MG63 (cell line): ENCODE measurements around the gene DNAJB4. TPM values are rescaled to one million over a fixed set of nuclear protein-coding genes. Genes with fewer than 3 reads are reported as not detected.
A peak's percentile ranks its signal among the peaks of the same experiment; 100 is the strongest.
"Not testable (repeated sequence)": the region's sequence is repeated elsewhere in the genome, so short reads cannot be mapped to it uniquely, and the experiment has no call there.

Experiments
- DNase-seq: peaks from one replicate; pipeline ENCODE4 v3.0.0-alpha.2; 2020
- H3K27me3 ChIP-seq: fragments of 250-450 bp; sonication (Bioruptor Pico); 2 replicates; pipeline ENCODE4 v1.5.1; 2020; ENCODE audit warnings: mild to moderate bottlenecking, moderate library complexity
- H3K36me3 ChIP-seq: fragments of 250-450 bp; sonication (Bioruptor Pico); 2 replicates; pipeline ENCODE4 v1.5.1; 2020; ENCODE audit warnings: mild to moderate bottlenecking, moderate library complexity
- H3K4me3 ChIP-seq: fragments of 250-450 bp; sonication (Bioruptor Pico); 2 replicates; pipeline ENCODE4 v1.5.1; 2020; ENCODE audit warnings: mild to moderate bottlenecking, moderate library complexity
- H3K9me3 ChIP-seq: fragments of 250-450 bp; sonication (Bioruptor Pico); 2 replicates; pipeline ENCODE4 v1.5.1; 2020; ENCODE audit warnings: mild to moderate bottlenecking, moderate library complexity
- total RNA-seq: library from RNA; depleted of rRNA; stranded (reverse); fragments of >200 nt; shearing (Covaris generic); gene quantifications from 2 replicates; pipeline ENCODE4 v1.2.3, GENCODE V29; 2014; ENCODE audit warnings: low replicate concordance; rRNA removed

Gene DNAJB4
- 20.9 and 34.9 TPM in 2 replicates for total RNA-seq

DNA sequence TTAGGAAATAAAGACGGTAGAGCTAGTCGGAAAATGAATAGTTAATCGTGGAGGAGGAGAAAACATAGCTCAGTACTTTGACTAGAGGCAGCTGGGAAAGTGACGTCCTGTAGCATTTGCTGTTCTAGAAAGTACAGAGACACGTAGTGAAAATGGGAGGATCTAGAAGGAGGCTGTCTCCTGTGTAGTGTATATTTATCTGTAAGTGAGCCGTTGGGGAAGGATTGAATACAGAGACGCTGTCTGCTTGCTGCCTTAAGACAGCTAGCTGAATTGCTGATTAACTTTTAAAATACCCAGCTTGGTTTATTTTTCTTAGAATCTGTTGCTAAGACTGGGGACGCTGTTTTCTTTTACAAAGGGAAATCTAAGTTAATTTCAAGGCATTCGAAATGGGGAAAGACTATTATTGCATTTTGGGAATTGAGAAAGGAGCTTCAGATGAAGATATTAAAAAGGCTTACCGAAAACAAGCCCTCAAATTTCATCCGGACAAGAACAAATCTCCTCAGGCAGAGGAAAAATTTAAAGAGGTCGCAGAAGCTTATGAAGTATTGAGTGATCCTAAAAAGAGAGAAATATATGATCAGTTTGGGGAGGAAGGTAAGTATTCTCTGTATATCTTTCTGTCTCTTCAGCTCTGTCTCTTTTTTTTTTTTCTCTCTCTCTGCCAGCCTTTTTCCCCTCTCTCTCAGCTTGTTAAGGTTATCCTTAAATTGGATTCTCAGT, at the start of gene DNAJB4:
Gene DNAJB4, plus strand, starts transcription at position 221 of the 729 bp plus-strand sequence. Its CDS starts 172 bp downstream, at position 393.
- DNase-seq: peak; percentile 70
- Histone ChIP-seq H3K9me3 (no peaks in the 10 kb centered on the region), H3K36me3 (peaks cover 10% of the 10 kb centered on the region; the same call in 1 of the 2 replicates), H3K27me3 (no peaks in the 10 kb centered on the region), H3K4me3 (peak within 1 kb of the TSS; percentile 76)

GRCh38 chr1:77955709-77956108, 49.0 kb upstream of the DNAJB4 start:
- Histone ChIP-seq H3K4me3 (no peak overlapping the region), H3K27me3 (no peaks in the 10 kb centered on the region), H3K36me3 (peaks cover 96% of the 10 kb centered on the region), H3K9me3 (no peaks in the 10 kb centered on the region)
- no peak for DNase-seq

DNA sequence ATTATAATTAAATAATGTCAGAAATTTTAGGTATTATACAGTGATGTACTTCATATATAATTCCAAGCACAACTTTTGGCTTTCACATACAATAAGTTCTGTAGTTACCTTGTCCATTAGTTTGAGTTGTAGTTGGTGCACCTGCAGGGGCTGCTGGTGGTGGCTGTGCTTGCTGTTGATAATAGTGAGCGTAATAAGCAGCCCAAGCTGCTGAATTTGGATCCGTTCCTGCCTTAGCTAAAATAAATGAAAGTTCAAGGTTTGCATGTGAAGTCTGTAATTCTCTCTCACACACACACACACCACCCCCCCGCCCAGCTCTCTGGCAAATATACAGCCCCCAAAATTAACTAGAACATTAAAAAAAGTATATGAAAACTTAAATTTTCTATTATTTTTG, 48.3 kb upstream of the DNAJB4 start:
- DNase-seq: no peak
- no peak overlapping the region for H3K4me3 ChIP-seq
- H3K27me3 ChIP-seq: no peaks in the 10 kb centered on the region
- no peaks in the 10 kb centered on the region for H3K9me3 ChIP-seq
- H3K36me3 ChIP-seq: peaks cover 96% of the 10 kb centered on the region

GRCh38 chr1:77958391-77958790, 46.3 kb upstream of the DNAJB4 start:
- no peaks in the 10 kb centered on the region for H3K27me3 ChIP-seq
- H3K4me3 ChIP-seq: no peak overlapping the region
- no peak for DNase-seq
- peaks cover 98% of the 10 kb centered on the region for H3K36me3 ChIP-seq
- no peaks in the 10 kb centered on the region for H3K9me3 ChIP-seq

- H3K4me3 ChIP-seq: no peak overlapping the region
Measured at GRCh38 chr1:77958850-77959249, 45.9 kb upstream of the DNAJB4 start.

DNA sequence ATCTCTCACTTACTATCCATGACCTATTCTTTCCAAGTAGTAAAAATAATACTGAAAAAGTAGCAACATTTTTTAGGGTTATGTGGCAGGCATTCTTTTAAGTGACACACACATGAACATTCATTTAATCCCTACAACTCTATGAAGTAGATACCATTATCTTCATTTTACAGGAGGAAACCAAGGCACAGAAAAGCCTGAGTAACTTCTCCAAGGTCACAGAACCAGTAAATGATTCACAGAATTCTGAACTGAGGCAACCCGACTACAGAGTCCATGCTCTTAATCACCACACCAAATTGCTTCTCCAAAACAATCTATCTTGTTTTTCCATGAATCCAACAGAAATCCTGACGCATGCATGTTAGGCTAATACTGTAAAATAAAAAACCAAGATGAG, 43.3 kb upstream of the DNAJB4 start:
- no peak for DNase-seq
- peaks cover 100% of the 10 kb centered on the region for H3K36me3 ChIP-seq

More at GRCh38 chr1:77958850-77959249, 45.9 kb upstream of the DNAJB4 start:
- DNase-seq: no peak
- H3K27me3 ChIP-seq: no peaks in the 10 kb centered on the region
- H3K36me3 ChIP-seq: peaks cover 100% of the 10 kb centered on the region
- no peaks in the 10 kb centered on the region for H3K9me3 ChIP-seq

DNA sequence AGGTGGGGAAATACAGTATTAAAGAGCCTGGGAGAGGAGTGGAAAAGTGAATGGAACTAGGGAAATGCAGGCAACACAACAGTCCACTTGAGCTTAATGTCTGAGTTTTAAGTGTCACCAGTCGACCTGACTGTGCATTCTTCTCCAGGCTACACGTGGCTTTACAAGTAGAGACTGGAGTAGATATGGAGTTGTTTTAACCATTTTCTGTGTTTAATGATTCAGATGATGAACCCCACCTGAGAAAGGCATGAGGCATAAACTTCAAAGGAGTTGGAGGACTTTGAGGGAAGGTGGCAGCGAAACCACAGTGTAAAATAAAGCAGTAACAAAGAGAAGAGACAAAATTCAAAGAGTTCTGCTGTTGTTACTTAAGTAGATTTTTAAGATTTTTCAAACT, 38.4 kb upstream of the DNAJB4 start:
- no peak for DNase-seq
- Histone ChIP-seq H3K27me3 (no peaks in the 10 kb centered on the region), H3K4me3 (no peak overlapping the region), H3K36me3 (peaks cover 98% of the 10 kb centered on the region), H3K9me3 (no peaks in the 10 kb centered on the region)

More for the DNA sequence above, 43.3 kb upstream of the DNAJB4 start:
- H3K27me3 ChIP-seq: no peaks in the 10 kb centered on the region
- H3K9me3 ChIP-seq: no peaks in the 10 kb centered on the region
- no peak overlapping the region for H3K4me3 ChIP-seq

- Histone ChIP-seq H3K36me3 (peaks cover 82% of the 10 kb centered on the region), H3K4me3 (no peak overlapping the region), H3K9me3 (no peaks in the 10 kb centered on the region), H3K27me3 (no peaks in the 10 kb centered on the region)
- no peak for DNase-seq
Measured at GRCh38 chr1:77970192-77970591, 34.5 kb upstream of the DNAJB4 start.

DNA sequence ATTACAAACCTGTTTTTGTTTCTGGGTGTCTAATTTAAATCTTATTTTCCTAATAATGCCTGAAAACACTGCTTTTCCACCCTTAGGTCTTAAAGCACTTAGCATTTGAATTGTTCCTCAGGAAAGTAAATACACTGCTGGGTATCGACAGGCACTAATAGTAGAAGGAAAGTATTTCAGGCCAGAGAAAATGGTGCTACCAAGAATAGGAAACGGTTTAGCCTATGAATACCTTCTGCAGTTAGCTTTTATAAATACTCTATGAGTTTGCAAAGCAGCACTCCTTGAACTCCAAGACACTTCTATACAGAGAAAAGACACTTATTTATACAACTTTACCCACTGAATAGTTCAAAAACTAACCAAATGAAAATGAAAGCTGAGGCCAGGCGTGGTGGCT, 32.7 kb upstream of the DNAJB4 start:
- Histone ChIP-seq H3K4me3 (no peak overlapping the region), H3K9me3 (no peaks in the 10 kb centered on the region), H3K27me3 (no peaks in the 10 kb centered on the region), H3K36me3 (peaks cover 77% of the 10 kb centered on the region)
- DNase-seq: no peak

DNA sequence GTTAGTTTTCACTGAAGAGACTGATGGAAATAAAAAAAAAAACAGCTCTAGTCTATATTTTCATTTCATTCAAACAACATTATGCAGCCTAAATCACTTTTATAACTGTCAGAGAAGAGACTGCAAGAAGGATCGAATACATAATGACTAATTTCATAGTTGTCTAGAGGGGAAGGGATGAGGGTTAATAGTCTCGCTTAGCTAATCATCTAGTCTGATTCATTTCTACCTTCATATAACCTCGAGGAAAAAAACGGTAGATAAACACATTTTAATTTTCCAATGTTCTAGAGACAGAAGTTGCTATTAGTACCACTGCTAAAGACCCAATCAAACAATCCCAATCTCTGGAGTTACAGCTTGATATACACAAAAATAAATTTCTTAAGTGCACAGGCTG, 29.4 kb upstream of the DNAJB4 start:
- DNase-seq: no peak
- no peaks in the 10 kb centered on the region for H3K9me3 ChIP-seq
- peak overlapping the region; percentile 94 for H3K4me3 ChIP-seq
- H3K27me3 ChIP-seq: no peaks in the 10 kb centered on the region
- H3K36me3 ChIP-seq: peaks cover 62% of the 10 kb centered on the region

DNA sequence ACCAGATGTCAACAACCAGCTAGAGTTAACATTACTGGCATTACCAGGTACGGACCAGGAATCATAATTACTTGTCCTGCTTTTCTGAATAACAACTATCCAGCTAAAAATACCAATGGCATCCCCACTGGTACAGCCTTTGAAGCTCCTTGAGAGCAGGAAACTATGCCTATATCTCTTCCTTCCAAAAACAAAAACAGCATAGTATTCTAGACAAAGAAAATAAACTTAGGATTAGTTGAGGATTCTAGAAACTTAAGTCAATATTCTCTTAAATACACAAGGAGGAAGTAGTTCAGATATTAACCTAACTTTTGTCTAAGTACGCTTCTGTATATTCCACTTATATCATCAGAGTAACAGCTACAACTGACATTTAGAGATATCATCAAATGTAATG, 28.8 kb upstream of the DNAJB4 start:
- Histone ChIP-seq H3K36me3 (peaks cover 62% of the 10 kb centered on the region), H3K4me3 (peak overlapping the region; percentile 94)
- no peak for DNase-seq

DNA sequence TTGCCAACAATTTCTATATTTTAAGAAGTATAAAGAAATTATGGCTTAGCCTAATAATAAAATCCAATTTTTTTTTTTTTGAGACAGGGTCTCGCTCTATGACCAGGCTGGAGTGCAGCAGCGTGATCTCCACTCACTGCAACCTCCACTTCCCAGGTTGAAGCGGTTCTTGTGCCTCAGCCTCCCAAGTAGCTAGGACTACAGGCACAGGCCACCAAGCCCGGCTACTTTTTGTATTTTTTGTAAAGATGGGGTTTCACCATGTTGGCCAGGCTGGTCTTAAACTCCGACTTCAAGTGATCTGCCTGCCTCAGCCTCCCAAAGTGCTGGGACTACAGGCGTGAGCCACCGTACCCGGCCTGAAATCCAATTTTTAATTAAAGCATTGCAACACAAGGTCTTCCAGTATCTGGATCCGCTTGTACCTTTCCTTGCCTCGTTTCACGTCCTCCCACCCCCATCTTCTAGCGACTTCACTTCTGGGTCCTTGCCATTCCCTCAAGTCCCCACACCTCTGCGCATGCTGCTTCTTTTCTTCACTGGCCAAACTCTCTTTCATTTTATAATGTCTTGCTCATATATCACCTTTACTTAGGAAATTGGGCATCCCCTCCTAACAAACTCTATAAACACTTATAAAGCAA, 28.2 kb upstream of the DNAJB4 start:
- H3K27me3 ChIP-seq: no peaks in the 10 kb centered on the region
- H3K4me3 ChIP-seq: peak overlapping the region; percentile 94
- H3K9me3 ChIP-seq: no peaks in the 10 kb centered on the region
- no peak for DNase-seq
- H3K36me3 ChIP-seq: peaks cover 55% of the 10 kb centered on the region

More for the DNA sequence above, 28.8 kb upstream of the DNAJB4 start:
- Histone ChIP-seq H3K27me3 (no peaks in the 10 kb centered on the region), H3K9me3 (no peaks in the 10 kb centered on the region)

GRCh38 chr1:77977989-77978292, 26.8 kb upstream of the DNAJB4 start:
- Histone ChIP-seq H3K36me3 (peaks cover 55% of the 10 kb centered on the region), H3K9me3 (no peaks in the 10 kb centered on the region), H3K4me3 (peak overlapping the region; percentile 94), H3K27me3 (no peaks in the 10 kb centered on the region)
- DNase-seq: no peak

DNA sequence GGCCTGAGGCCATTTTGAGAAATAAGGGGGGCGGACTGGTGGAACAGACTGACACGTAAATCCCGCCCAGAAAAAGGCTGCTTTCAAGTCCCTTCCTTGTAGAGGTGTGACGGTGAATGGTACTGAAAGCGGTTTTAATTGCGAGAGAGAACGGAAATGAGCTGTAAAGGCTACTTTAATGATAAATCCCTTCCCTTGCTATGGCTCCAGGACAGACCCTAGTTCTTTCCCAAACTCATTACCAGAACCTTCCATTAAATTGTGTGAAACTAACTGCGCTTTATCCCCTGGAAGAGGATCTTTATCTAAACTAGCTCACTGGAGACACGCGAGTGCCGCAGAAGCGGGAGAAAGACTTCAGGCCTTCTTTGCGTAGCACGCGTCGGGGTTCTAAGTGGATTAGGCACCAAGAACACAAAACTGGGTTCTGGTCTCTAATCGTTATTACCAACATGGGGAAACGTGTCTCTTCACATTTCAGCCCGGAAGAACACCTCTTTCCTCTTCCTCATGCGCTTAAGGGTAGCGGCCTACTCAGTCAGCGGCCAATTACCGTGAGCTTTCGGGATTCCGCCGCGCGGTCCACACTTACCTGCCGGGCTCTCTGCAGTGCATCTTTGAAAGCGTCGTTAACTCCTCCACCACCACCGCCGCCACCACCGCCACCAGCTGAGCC, 26.3 kb upstream of the DNAJB4 start:
- no peaks in the 10 kb centered on the region for H3K27me3 ChIP-seq
- peak; percentile 78 for DNase-seq
- H3K9me3 ChIP-seq: no peaks in the 10 kb centered on the region
- H3K4me3 ChIP-seq: peak overlapping the region; percentile 94
- H3K36me3 ChIP-seq: peaks cover 52% of the 10 kb centered on the region

- Histone ChIP-seq H3K4me3 (peak within 1 kb of the TSS; percentile 94), H3K9me3 (no peaks in the 10 kb centered on the region), H3K27me3 (no peaks in the 10 kb centered on the region), H3K36me3 (peaks cover 54% of the 10 kb centered on the region)
- DNase-seq: peak; percentile 93
Measured at GRCh38 chr1:77978969-77979876, 25.5 kb upstream of the DNAJB4 start, which contains the start of gene FUBP1. Gene FUBP1, minus strand, starts transcription at chr1:77979072. Its CDS starts 68 bp downstream, at chr1:77979004.

DNA sequence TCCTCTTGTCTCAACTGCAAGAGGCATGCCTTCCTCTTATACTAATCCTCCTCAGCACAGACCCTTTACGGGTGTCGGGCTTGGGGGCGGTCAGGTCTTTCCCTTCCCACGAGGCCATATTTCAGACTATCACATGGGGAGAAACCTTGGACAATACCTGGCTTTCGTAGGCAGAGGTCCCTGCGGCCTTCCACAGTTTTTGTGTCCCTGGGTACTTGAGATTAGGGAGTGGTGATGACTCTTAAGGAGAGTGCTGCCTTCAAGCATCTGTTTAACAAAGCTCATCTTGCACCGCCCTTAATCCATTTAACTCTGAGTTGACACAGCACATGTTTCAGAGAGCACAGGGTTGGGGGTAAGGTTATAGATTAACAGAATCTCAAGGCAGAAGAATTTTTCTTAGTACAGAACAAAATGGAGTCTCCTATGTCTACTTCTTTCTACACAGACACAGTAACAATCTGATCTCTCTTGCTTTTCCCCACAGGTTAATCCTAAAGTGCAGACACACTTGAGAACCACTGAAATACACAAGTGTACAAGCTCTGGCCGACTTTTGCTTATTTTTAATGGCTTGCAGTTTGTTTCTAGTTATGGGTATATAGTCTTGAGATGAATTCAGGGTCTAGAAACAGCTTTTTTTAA, 21.3 kb upstream of the DNAJB4 start:
- H3K36me3 ChIP-seq: peaks cover 29% of the 10 kb centered on the region
- H3K9me3 ChIP-seq, H3K27me3 ChIP-seq, H3K4me3 ChIP-seq, DNase-seq: not testable (repeated sequence)
